HG02870 (cell line): ENCODE measurements around the gene MEIG1.
"Not testable (repeated sequence)": the region's sequence is repeated elsewhere in the genome, so short reads cannot be mapped to it uniquely, and the experiment has no call there.

Source experiments
- ATAC-seq: cut with Tn5 transposase; IDR thresholded peaks from one replicate; pipeline ENCODE4 v1.9.1; 2021; ENCODE audit warnings: mild to moderate bottlenecking, moderate library complexity; ENCODE audit not compliant: unreplicated experiment

The MEIG1 gene

DNA sequence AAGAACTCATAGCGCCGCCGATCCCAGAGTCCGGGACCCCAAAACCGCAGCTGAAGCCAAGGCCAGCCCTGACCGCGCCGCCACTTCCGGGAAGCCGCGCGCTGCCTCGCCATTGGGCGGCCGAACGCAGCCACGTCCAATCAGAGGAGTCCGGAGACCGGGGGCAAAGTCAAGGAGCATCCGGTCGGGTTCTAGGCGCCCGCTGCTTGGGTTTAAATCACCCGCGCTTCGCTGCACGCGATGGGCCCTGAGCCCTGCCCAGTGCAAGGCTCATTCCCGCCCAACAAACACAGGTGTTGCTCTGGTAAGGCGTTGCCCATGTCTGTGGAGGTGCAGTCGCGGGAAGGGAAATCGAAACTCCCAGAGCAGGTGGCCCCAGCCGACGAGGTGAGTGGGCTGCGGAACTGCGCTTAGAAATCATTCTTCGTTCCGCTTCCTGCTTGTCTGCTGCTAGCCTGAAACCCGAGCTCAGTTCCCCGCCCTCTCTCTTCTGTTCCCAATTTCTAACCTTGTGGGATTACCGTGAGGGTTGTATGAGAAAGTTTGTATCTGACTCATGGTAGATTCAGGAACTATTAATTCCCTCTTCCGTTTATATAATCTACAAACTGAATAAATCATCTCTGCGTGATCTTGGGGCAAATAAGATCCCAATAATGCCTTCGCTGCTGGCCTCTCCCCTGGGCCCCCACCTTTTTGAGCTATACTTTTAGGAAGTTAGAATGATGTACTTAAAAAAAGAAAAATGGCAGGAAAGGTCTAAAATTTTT lies 5.0 kb upstream of the MEIG1 start, which contains the start of gene DCLRE1C:
TSS of gene DCLRE1C (minus strand) at position 96 of the 770 bp plus-strand sequence. CDS start at position 10, 86 bp downstream.
- peak; percentile 67 for ATAC-seq

- no peak for ATAC-seq
These were observed 4.3 kb upstream of the MEIG1 start for GRCh38 chr10:14954934-14955333.

GRCh38 chr10:14958872-14959220 lies 342 bp upstream of the MEIG1 start:
- no peak for ATAC-seq

- ATAC-seq: no peak
These were observed 8.7 kb downstream of the MEIG1 start for GRCh38 chr10:14967897-14968296.

GRCh38 chr10:14971867-14972448 lies 12.8 kb downstream of the MEIG1 start:
- ATAC-seq: no peak

DNA sequence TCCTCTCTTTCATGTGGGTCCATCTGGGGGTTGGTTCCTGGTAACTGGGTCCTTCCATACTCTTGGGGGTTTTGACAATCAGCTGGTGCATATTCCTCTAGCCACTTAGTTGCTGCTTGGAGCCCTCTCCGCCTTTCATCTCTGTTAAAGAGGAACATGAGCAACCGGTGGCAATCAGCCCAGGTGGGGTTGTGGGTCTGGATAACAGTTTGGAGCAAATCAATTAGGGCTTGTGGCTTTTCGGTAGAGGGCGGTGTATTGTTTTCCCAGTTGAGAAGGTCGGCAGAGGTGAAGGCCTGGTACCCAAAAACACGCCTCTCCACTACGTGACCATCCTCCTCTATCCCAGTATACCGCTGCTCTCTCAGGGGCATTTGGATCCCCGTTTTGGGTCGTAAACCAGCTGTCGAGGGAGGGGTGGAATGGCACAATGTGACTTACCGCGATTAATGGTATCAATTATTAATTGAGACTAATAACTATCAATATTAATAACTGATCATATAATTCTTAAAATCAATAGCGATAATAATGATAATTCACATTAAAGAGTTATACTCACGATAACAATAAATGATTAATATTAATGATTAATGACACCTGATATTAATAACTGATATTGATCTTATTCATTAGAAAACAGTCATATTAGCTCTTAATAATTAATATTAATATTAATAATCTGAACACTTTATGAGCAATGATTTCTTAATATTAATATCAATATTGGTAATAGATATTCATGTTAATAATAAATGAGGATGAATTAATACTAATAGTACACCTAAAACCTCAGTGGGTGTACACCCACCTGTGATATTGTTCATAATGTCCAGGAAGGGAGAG lies 15.2 kb downstream of the MEIG1 start:
- ATAC-seq: not testable (repeated sequence)

DNA sequence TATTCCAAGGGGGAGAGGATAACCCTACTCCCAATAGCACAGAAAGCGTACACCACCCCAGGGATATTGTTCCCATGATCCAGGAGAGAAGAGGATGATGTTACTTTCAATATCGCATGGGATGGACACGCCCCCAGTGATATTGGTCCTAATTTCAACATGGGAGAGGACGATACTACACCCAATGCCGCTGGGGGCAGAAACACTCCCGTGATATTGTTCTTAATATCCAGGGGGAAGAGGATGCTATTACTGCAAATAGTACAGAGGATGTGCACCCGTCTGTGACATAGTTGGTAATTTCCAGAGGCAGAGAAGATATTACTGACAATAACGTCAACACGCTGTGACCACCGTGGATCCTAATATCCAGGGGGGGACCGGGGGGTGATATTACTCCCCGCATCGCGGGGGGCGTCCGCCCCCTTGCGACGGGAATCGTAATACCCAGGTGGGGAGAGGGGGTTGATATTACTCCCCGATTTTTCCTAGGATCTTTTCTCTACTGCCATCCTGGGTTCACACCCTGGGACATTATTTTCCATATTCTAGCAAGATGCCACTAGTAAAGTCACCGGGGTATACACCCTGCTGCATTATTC lies 16.6 kb downstream of the MEIG1 start:
- ATAC-seq: no peak

DNA sequence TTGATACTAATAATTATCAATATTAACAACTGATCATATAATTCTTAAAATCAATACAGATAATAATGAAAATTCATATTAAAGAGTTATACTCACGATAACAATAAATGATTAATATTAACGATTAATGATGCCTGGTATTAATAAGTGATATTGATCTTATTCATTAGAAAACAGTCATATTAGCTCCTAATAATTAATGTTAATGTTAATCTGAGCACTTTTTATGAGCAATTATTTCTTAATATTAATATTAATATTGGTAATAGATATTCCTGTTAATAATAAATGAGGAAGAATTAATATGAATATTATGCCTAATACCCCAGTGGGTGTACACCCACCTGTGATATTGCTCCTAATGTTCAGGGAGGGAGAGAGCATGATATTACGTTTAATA lies 23.6 kb downstream of the MEIG1 start:
- ATAC-seq: no peak

- not testable (repeated sequence) for ATAC-seq
These were observed 30.4 kb downstream of the MEIG1 start for GRCh38 chr10:14989552-14989951.

DNA sequence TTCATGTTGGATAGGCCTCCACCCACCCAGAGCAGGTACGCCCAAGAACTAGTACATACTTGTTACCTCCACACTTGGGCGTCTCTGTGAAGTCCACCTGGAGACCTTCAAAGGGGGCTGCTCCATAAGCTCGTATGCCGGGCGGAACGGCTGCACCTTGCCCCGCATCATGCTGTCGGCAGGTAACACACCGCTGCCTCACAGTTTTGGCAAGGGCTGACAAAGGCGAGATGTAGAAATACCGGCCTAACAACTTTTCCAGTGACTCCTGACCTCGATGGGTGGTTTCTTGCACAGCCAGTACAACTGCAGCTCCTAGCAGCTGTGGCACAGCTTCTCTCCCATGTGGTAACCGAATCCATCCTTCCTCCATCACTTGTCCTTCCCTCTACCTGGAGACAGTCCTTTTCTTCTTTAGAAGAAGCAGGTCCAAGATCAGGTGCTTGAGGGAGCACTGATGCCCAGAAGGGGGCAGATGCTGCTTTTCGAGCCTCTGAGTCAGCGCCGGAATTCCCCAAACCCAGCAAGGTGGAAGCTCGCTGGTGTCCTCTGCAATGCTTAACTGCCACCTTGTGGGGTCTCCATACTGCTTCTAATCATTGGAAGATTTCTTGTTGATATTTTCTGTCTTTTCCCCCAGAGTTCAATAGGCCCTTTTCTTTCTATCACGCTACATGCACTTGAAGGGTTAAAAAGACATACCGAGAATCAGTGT lies 32.0 kb downstream of the MEIG1 start:
- ATAC-seq: not testable (repeated sequence)

DNA sequence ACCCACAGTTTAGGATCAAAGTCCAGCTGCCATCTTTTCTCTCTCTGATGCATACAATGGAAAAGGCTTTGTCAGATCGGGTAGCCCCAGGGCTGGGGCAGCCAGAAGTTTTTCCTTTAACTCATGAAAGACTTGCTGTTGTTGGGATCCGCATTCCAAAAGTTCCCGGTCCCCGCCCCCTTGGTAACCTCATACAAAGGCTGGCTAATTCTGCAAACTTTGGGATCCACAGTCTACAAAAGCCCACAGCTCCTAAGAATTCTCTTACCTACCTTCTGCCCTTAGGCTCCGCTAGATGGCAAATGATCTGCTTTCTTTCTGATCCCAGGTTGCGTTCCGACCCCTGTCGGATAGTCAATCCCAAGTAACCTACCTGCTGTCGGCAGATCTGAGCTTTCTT lies 33.1 kb downstream of the MEIG1 start:
- ATAC-seq: not testable (repeated sequence)

GRCh38 chr10:14993500-14994455 lies 34.6 kb downstream of the MEIG1 start:
- ATAC-seq: not testable (repeated sequence)

GRCh38 chr10:14995964-14996565 lies 36.9 kb downstream of the MEIG1 start:
- ATAC-seq: no peak

DNA sequence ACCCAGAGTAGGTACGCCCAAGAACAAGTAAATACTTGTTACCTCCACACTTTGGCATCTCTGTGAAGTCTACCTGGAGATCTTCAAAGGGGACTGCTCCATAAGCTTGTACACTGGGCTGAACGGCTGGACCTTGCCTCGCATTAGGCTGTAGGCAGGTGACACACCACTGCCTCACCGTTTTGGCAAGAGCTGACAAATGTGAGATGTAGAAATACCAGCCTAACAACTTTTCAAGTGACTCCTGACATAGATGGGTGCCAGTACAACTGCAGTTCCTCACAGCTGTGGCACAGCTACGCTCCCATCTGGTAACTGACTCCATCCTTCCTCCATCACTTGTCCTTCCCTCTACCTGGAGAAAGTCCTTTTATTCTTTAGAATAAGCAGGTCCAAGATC lies 54.3 kb downstream of the MEIG1 start:
- not testable (repeated sequence) for ATAC-seq

- ATAC-seq: no peak
These were observed 56.3 kb downstream of the MEIG1 start for GRCh38 chr10:15015451-15015850.

GRCh38 chr10:15020966-15021365 lies 61.8 kb downstream of the MEIG1 start:
- ATAC-seq: not testable (repeated sequence)
